NCI-H446 (cell line): ENCODE data around the gene BCOR.

Experiments used
- DNase-seq, 2 experiments: peaks; one replicate each; lab custom pipeline; 2025; lab: John Stamatoyannopoulos, UW

The BCOR gene

GRCh38 chrX:40084471-40085101 is 13.2 kb downstream of the BCOR start:
- no peak for DNase-seq

- no peak for DNase-seq
Observed at GRCh38 chrX:40083979-40084359, 13.8 kb downstream of the BCOR start.

- DNase-seq, result no peak
Observed at GRCh38 chrX:40083120-40083978, 14.4 kb downstream of the BCOR start.

DNA sequence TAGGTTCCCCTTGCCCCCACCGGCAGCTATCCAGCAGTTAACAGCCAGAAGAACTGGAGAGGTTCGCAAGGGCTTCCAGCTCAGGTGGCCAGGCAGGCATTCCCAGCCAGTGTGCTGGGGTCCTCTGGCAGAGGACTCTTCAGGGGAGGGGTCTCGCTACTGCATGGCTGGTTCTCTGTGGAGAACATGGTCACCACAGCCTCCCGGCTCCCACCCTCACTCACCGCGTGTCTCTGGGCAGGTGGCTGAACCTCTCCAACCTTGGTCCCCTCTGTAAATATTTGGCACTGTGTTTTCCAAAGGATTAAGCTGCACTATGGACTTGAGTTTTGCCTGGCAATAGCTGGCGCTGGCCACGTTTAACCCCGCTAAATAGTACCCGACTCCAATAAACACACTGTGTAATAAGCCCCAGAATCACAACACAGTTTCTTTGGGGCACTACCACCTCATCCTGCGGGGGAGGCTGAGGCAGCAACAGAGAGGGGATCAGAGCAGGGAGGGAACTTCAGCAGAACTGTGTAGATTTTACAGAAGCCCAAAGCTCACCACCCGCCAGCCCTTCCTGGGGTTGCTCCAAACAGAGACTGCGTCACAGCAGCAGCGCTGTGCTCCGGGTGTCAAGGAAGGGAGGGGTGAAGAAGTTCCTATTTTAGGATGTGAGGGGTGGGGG is 15.2 kb downstream of the BCOR start:
- no peak for DNase-seq

- peak in 1 of 2 experiments; percentile 22 for DNase-seq
Observed at GRCh38 chrX:40081679-40082068, 16.1 kb downstream of the BCOR start.

GRCh38 chrX:40080894-40081678 is 16.7 kb downstream of the BCOR start:
- no peak for DNase-seq

DNA sequence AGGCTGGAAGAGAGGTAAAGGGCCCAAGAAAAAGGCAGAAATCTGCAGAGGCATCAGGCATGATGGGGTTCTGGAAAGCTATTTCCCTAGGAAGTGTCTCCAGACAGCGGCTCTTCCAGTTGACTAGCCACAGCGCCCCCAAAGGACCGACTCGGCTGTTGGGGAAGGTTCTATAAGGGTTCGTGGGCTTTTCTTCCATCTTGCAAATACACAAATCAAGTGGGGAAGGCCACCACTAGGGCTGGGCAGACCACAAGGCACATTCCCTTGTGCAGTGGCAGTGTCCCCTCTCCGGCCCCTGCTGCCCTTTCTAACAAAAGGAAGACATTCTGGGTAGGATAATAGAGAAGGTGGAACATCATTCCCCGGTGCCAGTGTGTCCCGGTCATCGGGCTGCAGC is 18.2 kb downstream of the BCOR start:
- no peak for DNase-seq

- no peak for DNase-seq
Observed at GRCh38 chrX:40078489-40079227, 19.1 kb downstream of the BCOR start.

DNA sequence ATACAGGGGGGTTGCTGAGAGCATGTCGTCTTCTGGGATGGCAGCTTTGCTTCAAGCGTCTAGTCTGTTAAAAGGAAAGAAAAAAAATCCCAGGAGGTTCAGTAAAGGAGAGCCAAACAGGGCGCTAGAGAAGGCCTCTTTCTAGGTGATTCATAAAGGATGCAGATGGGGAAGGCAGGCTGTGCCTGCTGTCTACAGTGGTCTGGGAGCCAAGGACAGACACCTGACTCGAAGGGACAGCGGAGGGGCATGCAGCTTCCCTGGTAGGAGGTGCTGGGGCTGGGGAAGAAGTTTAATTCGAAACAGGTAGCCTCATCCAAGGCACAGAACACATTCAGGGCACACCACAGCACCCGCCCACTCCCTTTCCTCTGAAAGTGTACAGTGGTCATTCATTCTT is 19.9 kb downstream of the BCOR start:
- DNase-seq, result no peak

DNA sequence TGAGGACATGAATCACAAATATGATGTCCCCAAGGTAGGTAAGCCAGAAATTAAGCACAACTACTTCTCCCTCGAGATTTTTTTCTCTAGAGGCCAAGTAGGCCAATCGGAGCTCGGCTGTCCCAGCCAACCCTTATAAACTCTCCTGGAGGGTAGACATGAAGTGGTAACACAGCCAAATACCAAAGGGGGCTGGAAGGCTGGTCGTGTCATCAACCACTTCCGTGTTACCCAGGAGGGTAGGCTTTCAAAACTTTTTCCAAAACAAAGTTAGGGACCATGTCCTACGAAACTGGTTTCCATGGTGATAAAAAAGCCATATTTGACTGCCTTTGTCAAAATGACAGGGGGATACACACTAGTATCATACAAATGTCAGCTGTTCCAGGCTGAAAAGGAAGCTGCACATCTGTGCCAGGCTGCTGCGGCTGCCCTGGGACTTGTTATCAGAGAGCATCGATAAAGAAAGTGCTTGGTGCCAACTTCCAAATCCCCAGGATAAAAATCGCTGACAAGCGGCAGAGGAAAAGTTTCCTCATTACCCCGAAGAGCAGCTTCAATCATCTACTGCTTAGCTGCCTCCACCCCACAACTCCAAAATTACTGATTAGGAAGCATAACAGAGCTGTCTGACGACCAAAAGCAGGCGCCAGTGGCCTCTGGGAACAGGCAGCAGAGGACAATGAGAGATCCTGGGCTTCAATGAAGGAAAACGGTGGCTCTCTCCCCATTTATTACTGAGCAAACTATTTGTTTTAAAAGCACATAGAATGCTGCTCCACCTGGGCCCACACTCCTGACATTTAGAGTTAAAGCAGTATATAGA is 20.8 kb downstream of the BCOR start:
- DNase-seq, result no peak

DNA sequence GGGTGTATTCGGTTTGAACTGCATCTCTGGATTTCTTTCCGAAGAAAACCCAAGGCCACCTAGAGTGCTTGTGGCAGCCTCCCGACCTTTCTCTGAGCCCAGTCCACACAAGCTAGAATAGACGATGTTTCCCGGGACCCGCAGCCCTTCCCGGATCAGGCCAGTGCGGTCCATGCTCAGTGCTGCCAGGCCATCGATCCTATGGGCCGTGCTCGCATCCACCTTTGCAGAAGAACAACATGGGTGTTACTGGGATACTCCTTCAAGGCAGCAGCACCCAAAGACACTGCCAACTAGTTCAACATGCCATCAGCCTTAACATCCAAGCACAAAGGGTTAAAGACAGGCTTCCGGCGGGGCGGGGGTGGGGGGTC is 22.8 kb downstream of the BCOR start:
- no peak for DNase-seq

DNA sequence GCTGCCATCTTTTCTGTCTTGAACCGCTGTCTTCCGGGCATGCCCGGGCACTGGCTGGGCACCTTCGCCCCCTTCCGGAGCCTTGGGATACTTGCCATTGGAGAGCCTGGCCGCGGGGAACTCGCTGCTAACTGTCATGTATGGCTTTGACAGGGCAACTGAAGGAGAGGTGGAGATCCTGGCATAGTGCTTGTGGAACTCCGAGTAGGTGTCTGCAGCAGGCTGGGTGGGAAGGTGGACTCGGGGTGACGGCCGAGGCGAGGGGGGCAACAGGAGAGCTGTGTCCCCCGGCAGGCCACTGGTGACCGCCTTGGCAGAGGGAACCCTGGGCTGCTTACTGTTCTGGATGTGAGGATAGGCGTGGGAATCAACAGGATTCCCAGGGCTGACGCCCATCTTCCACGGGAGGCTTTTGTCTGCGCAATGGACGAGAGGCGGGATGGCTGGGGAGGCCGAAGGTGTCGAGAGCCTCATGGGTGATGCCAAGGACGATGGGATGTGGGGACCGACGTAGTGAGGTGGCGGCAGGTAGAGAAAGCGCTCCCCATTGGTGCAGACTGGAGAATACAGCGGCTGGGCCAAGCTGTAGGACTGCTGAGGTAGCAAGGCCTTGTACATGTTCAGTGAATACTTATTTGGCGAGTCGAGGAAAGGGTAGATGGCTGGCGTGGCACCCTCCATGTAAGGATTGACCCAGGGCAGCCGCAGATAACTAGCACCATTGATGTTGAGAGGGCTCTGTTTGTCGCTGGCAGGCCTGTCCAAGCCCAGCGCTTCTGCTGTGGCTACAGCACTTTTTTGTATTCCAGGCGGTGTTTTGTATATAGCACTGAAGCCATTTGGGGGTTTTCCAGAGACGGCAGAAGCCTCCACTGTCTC is 23.4 kb downstream of the BCOR start:
- DNase-seq, result no peak

- DNase-seq, result no peak
Observed at GRCh38 chrX:40073439-40074054, 24.2 kb downstream of the BCOR start.

- DNase-seq, result no peak
Observed at GRCh38 chrX:40072246-40072645, 25.5 kb downstream of the BCOR start.

GRCh38 chrX:40068048-40068447 is 29.7 kb downstream of the BCOR start:
- DNase-seq, result no peak

DNA sequence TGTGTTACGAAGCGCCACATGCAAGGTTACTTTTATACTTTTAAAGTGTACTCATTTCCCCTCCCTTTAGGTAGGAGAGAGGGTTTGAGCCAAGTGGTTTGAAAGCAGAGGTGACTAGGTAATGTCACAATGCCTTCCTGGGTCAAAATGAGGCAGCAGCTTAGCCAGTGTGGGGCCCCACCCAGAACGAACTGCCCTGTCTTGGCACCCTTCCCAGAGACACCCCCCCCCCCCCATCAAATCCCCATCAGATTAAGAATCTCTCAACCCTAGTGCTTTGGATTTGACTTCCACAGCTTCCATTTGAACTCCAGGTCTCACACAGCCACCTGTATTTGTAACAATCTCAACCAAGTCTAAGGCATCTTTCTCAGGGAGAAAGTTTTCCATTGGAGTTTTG is 31.1 kb downstream of the BCOR start:
- no peak for DNase-seq

GRCh38 chrX:40065296-40066046 is 32.3 kb downstream of the BCOR start:
- no peak for DNase-seq

GRCh38 chrX:40064055-40064597 is 33.6 kb downstream of the BCOR start:
- DNase-seq, result no peak
